ENCODE measurements around the gene FOXP1. TPM values are rescaled to one million over a fixed set of nuclear protein-coding genes. Genes with fewer than 3 reads are reported as not detected.

Gene FOXP1
- total RNA-seq, 1 experiment from 2014 or later = 75.3 TPM

DNA sequence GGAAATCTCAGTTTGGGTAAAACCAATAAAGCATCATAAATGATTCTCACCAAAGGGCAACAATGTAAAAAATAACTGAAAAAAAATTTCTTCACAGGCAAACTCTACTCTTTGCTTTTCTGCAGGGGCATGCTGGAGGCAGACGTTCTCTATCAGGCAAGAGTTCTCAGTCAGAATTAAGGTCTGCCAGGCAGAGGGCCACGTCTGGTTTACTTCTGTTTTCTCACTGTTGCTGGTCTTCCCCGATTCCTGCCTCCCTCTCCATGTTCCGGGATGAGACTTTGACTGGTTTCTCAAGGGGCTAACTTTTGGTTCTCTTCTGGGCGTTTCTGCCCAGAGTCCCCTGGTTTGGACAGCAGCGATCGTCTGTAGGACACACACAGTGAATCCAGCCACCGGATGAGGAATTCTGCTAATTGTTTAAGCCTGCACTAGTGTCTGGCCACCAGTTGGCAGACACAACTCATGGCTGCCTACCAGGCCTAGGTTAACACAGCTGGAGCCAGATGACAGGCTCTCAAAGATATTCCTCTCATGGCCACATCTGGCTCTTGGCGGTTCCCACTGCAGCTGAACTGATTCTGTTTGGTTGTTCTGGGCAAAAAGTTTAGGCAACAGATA is 273.1 kb downstream of the FOXP1 start:
- Histone ChIP-seq H2BK20ac (ENCODE audit: low read depth, low read length, poor library complexity, severe bottlenecking) (no peak overlapping the region), H2BK15ac (ENCODE audit: low read depth, low read length) (no peak overlapping the region), H3K56ac (ENCODE audit: insufficient read length, low read depth, low read length) (no peak overlapping the region), H3K9me3 (ENCODE audit: control insufficient read depth, low read depth, low read length) (no peaks in the 10 kb centered on the region), H2AK5ac (ENCODE audit: insufficient read length, low read length) (no peak overlapping the region), H3K79me1 (ENCODE audit: insufficient read depth, low read depth, low read length, poor library complexity, severe bottlenecking) (no peaks in the 10 kb centered on the region), H3K79me2 (ENCODE audit: insufficient read depth, low read length) (no peaks in the 10 kb centered on the region), H3K4ac (ENCODE audit: low read depth, low read length) (no peak overlapping the region), H3K18ac (ENCODE audit: insufficient read length, low read depth, low read length) (no peak overlapping the region), H2BK12ac (ENCODE audit: insufficient read length, low read depth, low read length) (no peak overlapping the region), H3K9ac (ENCODE audit: extremely low read depth, insufficient read length, low read length) (no peak overlapping the region), H3K27ac (ENCODE audit: insufficient read length, low read depth, low read length) (no peak overlapping the region), H4K20me1 (ENCODE audit: control insufficient read depth, insufficient read depth, insufficient read length) (no peaks in the 10 kb centered on the region), H3K27me3 (ENCODE audit: insufficient read depth, low read length) (no peaks in the 10 kb centered on the region), H3K14ac (ENCODE audit: insufficient read depth, low read length) (no peak overlapping the region), H2AFZ (ENCODE audit: low read length) (no peak overlapping the region), H4K5ac (ENCODE audit: insufficient read length, low read depth, low read length) (no peak overlapping the region), H3K4me2 (ENCODE audit: insufficient read depth, insufficient read length, low read length) (no peak overlapping the region), H2BK120ac (ENCODE audit: low read depth, low read length, poor library complexity, severe bottlenecking) (no peak overlapping the region), H4K91ac (ENCODE audit: insufficient read length, low read depth, low read length) (no peak overlapping the region), H3K4me1 (ENCODE audit: insufficient read depth, low read length) (0 out of 2 replicates have a peak, but pooled peaks cover 5% of the 10 kb centered on the region), H3K23ac (ENCODE audit: insufficient read length, low read depth, low read length) (no peak overlapping the region), H4K8ac (replicated peaks; ENCODE audit: insufficient read length, low read depth, low read length) (no peak overlapping the region), H2BK5ac (ENCODE audit: insufficient read length, low read length) (no peak overlapping the region), H3T11ph (ENCODE audit: low read length) (no peak overlapping the region), H3K23me2 (ENCODE audit: insufficient read length, low read depth, low read length, poor library complexity, severe bottlenecking) (peaks cover 3% of the 10 kb centered on the region)
- no peaks in the 10 kb centered on the region for H3K27me3 Mint-ChIP-seq (ENCODE audit: low read depth)
- no peak overlapping the region for H3K4me3 Mint-ChIP-seq
- no peak for DNase-seq
- H3K36me3 Mint-ChIP-seq (ENCODE audit: insufficient read depth in 1 of 3, low read depth in 3 of 3) = no peaks in the 10 kb centered on the region
- no CpG with 5 or more reads among the region's 9 CpGs for WGBS (ENCODE audit: extremely low coverage, insufficient read length, low lambda C conversion rate)
- H3K9me3 Mint-ChIP-seq = no peaks in the 10 kb centered on the region
- H3K27ac Mint-ChIP-seq = peak overlapping the region in 2 of 3 experiments; percentile 77 to 90; a peak in 4 of 7 replicates
- peaks cover 49 to 56% of the 10 kb centered on the region in 2 experiments for H3K4me1 Mint-ChIP-seq
- TF ChIP-seq CTCF (conservative IDR thresholded peaks at IDR 0.05) = 0 out of 3 replicates have a peak, but pooled peaks have one; percentile 17

Data from H9 (cell line).